ENCODE results near the gene NACC2. TPM values are rescaled to one million over a fixed set of nuclear protein-coding genes. Genes with fewer than 3 reads are reported as not detected.

The NACC2 gene
- total and polyA plus RNA-seq, 9 of the 15 experiments (the other 6 are each of a cell fraction or from before 2014, with no cell fraction given) = 0.70 to 25.1 (median 5.6) TPM

DNA sequence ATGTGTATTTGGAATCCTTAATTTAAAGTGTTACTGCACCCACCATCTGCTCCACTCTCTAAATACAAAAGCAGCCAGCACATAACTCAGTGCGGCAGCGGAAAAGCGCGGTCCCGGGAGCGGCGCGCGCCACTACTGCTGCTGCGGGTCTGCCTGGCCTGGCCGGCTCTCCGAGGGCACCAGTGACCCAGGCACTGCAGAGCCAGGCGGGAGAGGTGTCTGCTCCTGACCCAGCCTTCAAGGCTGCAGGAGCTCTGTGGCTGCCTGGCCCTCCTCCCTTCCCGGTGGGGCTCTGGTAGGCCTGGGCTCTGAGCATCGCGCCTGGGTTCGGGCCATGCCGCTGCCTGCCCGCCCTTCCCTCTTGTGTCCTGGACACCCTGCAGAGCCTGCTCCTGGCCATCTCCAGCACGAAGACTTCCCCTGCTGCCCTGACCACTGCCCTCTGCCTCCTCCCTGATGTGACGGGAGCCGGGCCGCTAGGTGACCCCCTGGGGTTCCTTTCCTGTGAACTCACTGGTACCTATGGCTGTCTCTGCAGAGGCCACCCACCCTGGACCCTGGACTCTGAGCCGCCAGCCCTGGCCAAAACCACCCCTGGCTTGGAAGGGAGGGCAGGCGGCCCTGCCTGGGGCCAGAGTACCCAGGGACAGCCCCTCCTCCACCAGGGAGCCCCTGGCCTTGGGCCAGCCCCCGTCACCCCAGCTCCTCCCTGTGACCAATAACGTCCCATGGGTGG lies 101.2 kb downstream of the NACC2 start:
- H3K4me1 ChIP-seq (replicated peaks in 1 of 2; ENCODE audit: control insufficient read depth in 2 of 2, insufficient read depth in 2 of 2, low read length in 2 of 2) = peaks cover 22 to 77% of the 10 kb centered on the region in 2 experiments
- no peak overlapping the region for H3K4me3 ChIP-seq
- H3K27me3 ChIP-seq (ENCODE audit: control insufficient read depth in 2 of 2, insufficient read depth in 2 of 2, low read length in 2 of 2) = no peaks in the 10 kb centered on the region
- CTCF ChIA-PET (ENCODE audit: low intra/inter-chr PET ratio) = no interaction called here
- BruUV-seq (replicated peaks) = no TSS peak
- no peak for FAIRE-seq
- TF ChIP-seq NFIC (IDR thresholded peaks at IDR 0.05) (peak; percentile 65), MECOM (CRISPR knock-in tag; IDR thresholded peaks at IDR 0.05) (no peak), FUS (optimal IDR thresholded peaks at IDR 0.05; ENCODE audit: low read depth, low read length) (no peak), CBFB (CRISPR knock-in tag; IDR thresholded peaks at IDR 0.05) (0 out of 2 replicates have a peak, but pooled peaks have one; percentile 5), KLF1 (tag; IDR thresholded peaks at IDR 0.05) (no peak)
- TF ChIP-seq, protein P1, sequence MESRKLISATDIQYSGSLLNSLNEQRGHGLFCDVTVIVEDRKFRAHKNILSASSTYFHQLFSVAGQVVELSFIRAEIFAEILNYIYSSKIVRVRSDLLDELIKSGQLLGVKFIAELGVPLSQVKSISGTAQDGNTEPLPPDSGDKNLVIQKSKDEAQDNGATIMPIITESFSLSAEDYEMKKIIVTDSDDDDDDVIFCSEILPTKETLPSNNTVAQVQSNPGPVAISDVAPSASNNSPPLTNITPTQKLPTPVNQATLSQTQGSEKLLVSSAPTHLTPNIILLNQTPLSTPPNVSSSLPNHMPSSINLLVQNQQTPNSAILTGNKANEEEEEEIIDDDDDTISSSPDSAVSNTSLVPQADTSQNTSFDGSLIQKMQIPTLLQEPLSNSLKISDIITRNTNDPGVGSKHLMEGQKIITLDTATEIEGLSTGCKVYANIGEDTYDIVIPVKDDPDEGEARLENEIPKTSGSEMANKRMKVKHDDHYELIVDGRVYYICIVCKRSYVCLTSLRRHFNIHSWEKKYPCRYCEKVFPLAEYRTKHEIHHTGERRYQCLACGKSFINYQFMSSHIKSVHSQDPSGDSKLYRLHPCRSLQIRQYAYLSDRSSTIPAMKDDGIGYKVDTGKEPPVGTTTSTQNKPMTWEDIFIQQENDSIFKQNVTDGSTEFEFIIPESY (CRISPR knock-in tag; IDR thresholded peaks at IDR 0.05) = peak; percentile 83
- TF ChIP-seq, protein P2, sequence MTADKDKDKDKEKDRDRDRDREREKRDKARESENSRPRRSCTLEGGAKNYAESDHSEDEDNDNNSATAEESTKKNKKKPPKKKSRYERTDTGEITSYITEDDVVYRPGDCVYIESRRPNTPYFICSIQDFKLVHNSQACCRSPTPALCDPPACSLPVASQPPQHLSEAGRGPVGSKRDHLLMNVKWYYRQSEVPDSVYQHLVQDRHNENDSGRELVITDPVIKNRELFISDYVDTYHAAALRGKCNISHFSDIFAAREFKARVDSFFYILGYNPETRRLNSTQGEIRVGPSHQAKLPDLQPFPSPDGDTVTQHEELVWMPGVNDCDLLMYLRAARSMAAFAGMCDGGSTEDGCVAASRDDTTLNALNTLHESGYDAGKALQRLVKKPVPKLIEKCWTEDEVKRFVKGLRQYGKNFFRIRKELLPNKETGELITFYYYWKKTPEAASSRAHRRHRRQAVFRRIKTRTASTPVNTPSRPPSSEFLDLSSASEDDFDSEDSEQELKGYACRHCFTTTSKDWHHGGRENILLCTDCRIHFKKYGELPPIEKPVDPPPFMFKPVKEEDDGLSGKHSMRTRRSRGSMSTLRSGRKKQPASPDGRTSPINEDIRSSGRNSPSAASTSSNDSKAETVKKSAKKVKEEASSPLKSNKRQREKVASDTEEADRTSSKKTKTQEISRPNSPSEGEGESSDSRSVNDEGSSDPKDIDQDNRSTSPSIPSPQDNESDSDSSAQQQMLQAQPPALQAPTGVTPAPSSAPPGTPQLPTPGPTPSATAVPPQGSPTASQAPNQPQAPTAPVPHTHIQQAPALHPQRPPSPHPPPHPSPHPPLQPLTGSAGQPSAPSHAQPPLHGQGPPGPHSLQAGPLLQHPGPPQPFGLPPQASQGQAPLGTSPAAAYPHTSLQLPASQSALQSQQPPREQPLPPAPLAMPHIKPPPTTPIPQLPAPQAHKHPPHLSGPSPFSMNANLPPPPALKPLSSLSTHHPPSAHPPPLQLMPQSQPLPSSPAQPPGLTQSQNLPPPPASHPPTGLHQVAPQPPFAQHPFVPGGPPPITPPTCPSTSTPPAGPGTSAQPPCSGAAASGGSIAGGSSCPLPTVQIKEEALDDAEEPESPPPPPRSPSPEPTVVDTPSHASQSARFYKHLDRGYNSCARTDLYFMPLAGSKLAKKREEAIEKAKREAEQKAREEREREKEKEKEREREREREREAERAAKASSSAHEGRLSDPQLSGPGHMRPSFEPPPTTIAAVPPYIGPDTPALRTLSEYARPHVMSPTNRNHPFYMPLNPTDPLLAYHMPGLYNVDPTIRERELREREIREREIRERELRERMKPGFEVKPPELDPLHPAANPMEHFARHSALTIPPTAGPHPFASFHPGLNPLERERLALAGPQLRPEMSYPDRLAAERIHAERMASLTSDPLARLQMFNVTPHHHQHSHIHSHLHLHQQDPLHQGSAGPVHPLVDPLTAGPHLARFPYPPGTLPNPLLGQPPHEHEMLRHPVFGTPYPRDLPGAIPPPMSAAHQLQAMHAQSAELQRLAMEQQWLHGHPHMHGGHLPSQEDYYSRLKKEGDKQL (CRISPR knock-in tag; IDR thresholded peaks at IDR 0.05; ENCODE audit: borderline replicate concordance) = no peak
- H3K9me3 ChIP-seq (replicated peaks; ENCODE audit: control insufficient read depth, insufficient read depth, low read depth, low read length) = no peaks in the 10 kb centered on the region
- 77% methylated on average over 27 of the region's 27 CpGs for WGBS (ENCODE audit: insufficient coverage, low coverage, missing lambda C conversion rate)
- no peaks in the 10 kb centered on the region for H3K36me3 ChIP-seq (ENCODE audit: control insufficient read depth, insufficient read depth, low read length)
- H3K4me2 ChIP-seq (ENCODE audit: insufficient read depth, low read length) = no peak overlapping the region
- no peak overlapping the region for H3K27ac ChIP-seq (ENCODE audit: extremely low read depth, low read depth, low read length)
- in situ Hi-C loops (cut with MboI) (no loop called here), intact Hi-C loops (cut with micrococcal nuclease) (no loop called here)
- peak overlapping the region in 1 of 2 experiments; percentile 72; a peak in 2 of 4 replicates for H3K9ac ChIP-seq (ENCODE audit: insufficient read depth in 1 of 2, low read depth in 2 of 2, low read length in 2 of 2)
- no peak for DNase-seq (ENCODE audit: extremely low read depth in 1 of 4, low spot score in 3 of 4)
- no peak overlapping the region for H2AFZ ChIP-seq (ENCODE audit: low read depth, low read length)
- POLR2A ChIA-PET = interaction anchor here (0.6 kb wide), 2 partner anchors 195 to 200 kb away, joined by 3 to 5 read pairs; no protein-coding TSS in a partner anchor
- no peaks in the 10 kb centered on the region for H3K79me2 ChIP-seq (ENCODE audit: control insufficient read depth, insufficient read depth, low read length)
- H4K20me1 ChIP-seq (replicated peaks; ENCODE audit: control insufficient read depth, insufficient read depth, low read length) = no peaks in the 10 kb centered on the region
- no peak for ATAC-seq
- H3K9me1 ChIP-seq (ENCODE audit: control insufficient read depth, insufficient read depth, low read length) = no peaks in the 10 kb centered on the region

Measured in K562 (cell line).